ENCODE data around the gene TMEM209.
A peak's percentile ranks its signal among the peaks of the same experiment; 100 is the strongest.
"Not testable (repeated sequence)": the region's sequence is repeated elsewhere in the genome, so short reads cannot be mapped to it uniquely, and the experiment has no call there.

Gene TMEM209

DNA sequence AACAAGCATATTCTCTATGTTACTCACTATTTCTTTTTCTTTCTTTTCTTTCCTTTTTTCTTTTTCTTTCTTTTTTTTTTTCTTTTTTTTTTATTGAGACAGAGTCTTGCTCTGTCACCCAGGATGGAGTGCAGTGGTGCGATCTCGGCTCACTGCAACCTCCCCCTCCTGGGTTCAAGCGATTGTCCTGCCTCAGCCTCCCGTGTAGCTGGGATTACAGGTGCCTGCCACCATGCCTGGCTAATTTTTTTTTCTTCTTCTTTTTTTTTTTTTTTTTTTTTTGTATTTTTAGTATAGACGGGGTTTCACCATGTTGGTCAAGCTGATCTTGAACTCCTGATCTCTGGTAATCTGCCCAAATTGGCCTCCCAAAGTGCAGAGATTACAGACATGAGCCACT lies 59.1 kb downstream of the TMEM209 start:
- H3K27ac ChIP-seq (ENCODE audit: low read depth, low read length); H3K36me3 ChIP-seq (ENCODE audit: control insufficient read depth in 5 of 5, insufficient read depth in 5 of 5, low read length in 5 of 5); H3K4me3 ChIP-seq (ENCODE audit: low read depth in 1 of 5, low read length in 5 of 5); H3K9ac ChIP-seq (ENCODE audit: low read length in 5 of 5); H3K27me3 ChIP-seq (ENCODE audit: control insufficient read depth in 5 of 5, insufficient read depth in 4 of 5, low read length in 5 of 5); H3K9me3 ChIP-seq (ENCODE audit: control insufficient read depth in 5 of 5, low read length in 5 of 5): not testable (repeated sequence)
- peaks cover 2 to 26% (median 14%) of the 10 kb centered on the region in 5 donors for H3K4me1 ChIP-seq (ENCODE audit: control insufficient read depth in 5 of 5, insufficient read depth in 5 of 5, low read length in 5 of 5)

GRCh38 chr7:130145424-130146100 lies 59.6 kb downstream of the TMEM209 start:
- peaks cover 2 to 31% (median 19%) of the 10 kb centered on the region in 5 donors for H3K4me1 ChIP-seq (ENCODE audit: control insufficient read depth in 5 of 5, insufficient read depth in 5 of 5, low read length in 5 of 5)
- no peaks in the 10 kb centered on the region for H3K36me3 ChIP-seq (ENCODE audit: control insufficient read depth in 5 of 5, insufficient read depth in 5 of 5, low read length in 5 of 5)
- H3K9me3 ChIP-seq (ENCODE audit: control insufficient read depth in 5 of 5, low read length in 5 of 5): no peaks in the 10 kb centered on the region
- no peaks in the 10 kb centered on the region for H3K27me3 ChIP-seq (ENCODE audit: control insufficient read depth in 5 of 5, insufficient read depth in 4 of 5, low read length in 5 of 5)
- H3K27ac ChIP-seq (ENCODE audit: low read depth, low read length): no peak overlapping the region
- no peak overlapping the region for H3K9ac ChIP-seq (ENCODE audit: low read length in 5 of 5)
- no peak overlapping the region for H3K4me3 ChIP-seq (ENCODE audit: low read depth in 1 of 5, low read length in 5 of 5)

- H3K4me1 ChIP-seq (ENCODE audit: control insufficient read depth in 5 of 5, insufficient read depth in 5 of 5, low read length in 5 of 5): peaks cover 2 to 35% (median 24%) of the 10 kb centered on the region in 5 donors
- H3K4me3 ChIP-seq (ENCODE audit: low read depth in 1 of 5, low read length in 5 of 5): no peak overlapping the region
- peaks cover 0 to 6% (median 0%) of the 10 kb centered on the region in 5 donors for H3K36me3 ChIP-seq (ENCODE audit: control insufficient read depth in 5 of 5, insufficient read depth in 5 of 5, low read length in 5 of 5)
- no peak overlapping the region for H3K27ac ChIP-seq (ENCODE audit: low read depth, low read length)
- no peaks in the 10 kb centered on the region for H3K27me3 ChIP-seq (ENCODE audit: control insufficient read depth in 5 of 5, insufficient read depth in 4 of 5, low read length in 5 of 5)
- no peak overlapping the region for H3K9ac ChIP-seq (ENCODE audit: low read length in 5 of 5)
- no peaks in the 10 kb centered on the region for H3K9me3 ChIP-seq (ENCODE audit: control insufficient read depth in 5 of 5, low read length in 5 of 5)
These were observed 60.7 kb downstream of the TMEM209 start for GRCh38 chr7:130144312-130145171.

- peaks cover 0 to 12% (median 3%) of the 10 kb centered on the region in 5 donors for H3K36me3 ChIP-seq (ENCODE audit: control insufficient read depth in 5 of 5, insufficient read depth in 5 of 5, low read length in 5 of 5)
- H3K4me3 ChIP-seq (ENCODE audit: low read depth in 1 of 5, low read length in 5 of 5): no peak overlapping the region
- no peak overlapping the region for H3K9ac ChIP-seq (ENCODE audit: low read length in 5 of 5)
- no peak overlapping the region for H3K27ac ChIP-seq (ENCODE audit: low read depth, low read length)
- peaks cover 2 to 31% (median 21%) of the 10 kb centered on the region in 5 donors for H3K4me1 ChIP-seq (ENCODE audit: control insufficient read depth in 5 of 5, insufficient read depth in 5 of 5, low read length in 5 of 5)
- no peaks in the 10 kb centered on the region for H3K27me3 ChIP-seq (ENCODE audit: control insufficient read depth in 5 of 5, insufficient read depth in 4 of 5, low read length in 5 of 5)
- no peaks in the 10 kb centered on the region for H3K9me3 ChIP-seq (ENCODE audit: control insufficient read depth in 5 of 5, low read length in 5 of 5)
These were observed 61.3 kb downstream of the TMEM209 start for GRCh38 chr7:130143986-130144311.

- no peaks in the 10 kb centered on the region for H3K9me3 ChIP-seq (ENCODE audit: control insufficient read depth in 5 of 5, low read length in 5 of 5)
- H3K36me3 ChIP-seq (ENCODE audit: control insufficient read depth in 5 of 5, insufficient read depth in 5 of 5, low read length in 5 of 5): peaks cover 0 to 12% (median 3%) of the 10 kb centered on the region in 5 donors
- H3K4me3 ChIP-seq (ENCODE audit: low read depth in 1 of 5, low read length in 5 of 5): no peak overlapping the region
- no peaks in the 10 kb centered on the region for H3K27me3 ChIP-seq (ENCODE audit: control insufficient read depth in 5 of 5, insufficient read depth in 4 of 5, low read length in 5 of 5)
- peaks cover 2 to 31% (median 21%) of the 10 kb centered on the region in 5 donors for H3K4me1 ChIP-seq (ENCODE audit: control insufficient read depth in 5 of 5, insufficient read depth in 5 of 5, low read length in 5 of 5)
- no peak overlapping the region for H3K9ac ChIP-seq (ENCODE audit: low read length in 5 of 5)
- no peak overlapping the region for H3K27ac ChIP-seq (ENCODE audit: low read depth, low read length)
These were observed 61.9 kb downstream of the TMEM209 start for GRCh38 chr7:130143334-130143732.

DNA sequence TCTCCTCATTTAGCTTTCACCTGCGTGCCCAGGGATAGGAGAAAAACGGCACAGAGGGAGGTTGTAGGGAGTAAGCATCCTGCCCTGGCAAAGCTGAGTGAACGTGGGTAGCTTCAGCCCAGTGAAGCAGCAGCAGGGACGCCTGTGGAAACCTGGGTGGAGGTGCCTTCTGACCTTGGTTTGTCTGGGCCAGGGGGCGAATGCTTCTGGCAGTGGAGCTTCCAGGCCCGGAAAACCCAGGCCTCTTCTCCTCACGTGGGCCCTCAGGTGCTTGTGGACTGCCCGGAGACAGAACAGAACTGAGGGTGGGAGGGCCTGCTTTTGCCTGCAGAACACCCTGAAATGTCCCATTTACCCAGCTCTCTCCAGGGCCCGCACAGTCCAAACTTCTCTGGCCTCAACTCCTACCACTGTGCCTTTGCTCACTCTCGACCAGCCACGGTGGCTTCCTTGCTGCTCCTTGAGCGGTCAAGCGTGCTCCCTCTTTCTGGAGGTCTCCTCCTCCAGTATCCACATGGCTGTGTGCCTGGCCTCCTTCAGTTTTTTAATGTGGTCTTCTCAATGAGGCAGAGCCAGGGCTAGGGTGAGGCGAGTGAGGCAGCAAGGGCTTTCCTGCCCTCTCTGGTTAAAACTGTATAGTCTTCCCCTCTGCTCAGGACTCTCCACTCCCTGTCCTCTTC lies 62.4 kb downstream of the TMEM209 start:
- Histone ChIP-seq H3K36me3 (ENCODE audit: control insufficient read depth in 5 of 5, insufficient read depth in 5 of 5, low read length in 5 of 5) (peaks cover 0 to 12% (median 3%) of the 10 kb centered on the region in 5 donors), H3K27ac (ENCODE audit: low read depth, low read length) (no peak overlapping the region), H3K27me3 (ENCODE audit: control insufficient read depth in 5 of 5, insufficient read depth in 4 of 5, low read length in 5 of 5) (no peaks in the 10 kb centered on the region), H3K9me3 (ENCODE audit: control insufficient read depth in 5 of 5, low read length in 5 of 5) (no peaks in the 10 kb centered on the region), H3K4me3 (ENCODE audit: low read depth in 1 of 5, low read length in 5 of 5) (no peak overlapping the region), H3K4me1 (ENCODE audit: control insufficient read depth in 5 of 5, insufficient read depth in 5 of 5, low read length in 5 of 5) (peaks cover 2 to 31% (median 21%) of the 10 kb centered on the region in 5 donors), H3K9ac (ENCODE audit: low read length in 5 of 5) (no peak overlapping the region)

DNA sequence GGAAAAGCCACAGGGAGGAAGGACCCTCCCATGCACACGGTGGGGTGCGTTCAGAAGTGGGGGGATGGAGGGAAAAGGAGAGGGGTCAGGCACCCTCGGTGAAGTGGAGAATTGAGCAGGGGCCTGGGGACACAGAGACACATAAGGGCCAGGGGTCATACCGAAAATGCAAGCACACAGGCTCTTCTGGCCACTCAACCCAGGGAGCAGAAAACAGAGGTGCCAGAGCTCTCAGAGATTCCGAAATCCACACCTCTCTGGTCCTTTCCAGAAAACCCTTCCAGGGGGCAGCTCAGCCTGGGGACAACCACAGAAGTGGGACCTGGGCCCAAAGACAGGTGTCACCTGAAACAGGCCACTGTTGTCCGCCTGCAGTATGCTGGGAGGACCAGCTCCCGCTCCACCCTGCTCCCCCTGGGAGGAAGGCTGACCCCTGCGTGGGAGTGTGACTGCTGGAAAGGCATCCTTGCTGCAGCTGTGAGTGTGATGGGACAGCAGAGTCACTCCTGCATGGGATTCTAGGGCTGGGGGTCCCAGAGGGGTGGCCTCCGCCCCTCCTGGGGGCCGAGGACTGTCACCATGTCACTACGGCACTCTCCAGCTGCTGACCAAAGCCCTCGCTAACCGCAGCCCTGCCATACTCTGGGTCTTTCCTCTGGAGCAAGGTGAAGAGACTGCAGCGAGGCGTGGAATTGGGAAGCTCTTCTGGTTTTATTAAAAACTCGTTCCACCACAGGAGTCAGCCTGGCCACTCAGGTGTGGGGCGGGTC lies 63.1 kb downstream of the TMEM209 start:
- H3K27ac ChIP-seq (ENCODE audit: low read depth, low read length): no peak overlapping the region
- peaks cover 0 to 12% (median 3%) of the 10 kb centered on the region in 5 donors for H3K36me3 ChIP-seq (ENCODE audit: control insufficient read depth in 5 of 5, insufficient read depth in 5 of 5, low read length in 5 of 5)
- H3K27me3 ChIP-seq (ENCODE audit: control insufficient read depth in 5 of 5, insufficient read depth in 4 of 5, low read length in 5 of 5): no peaks in the 10 kb centered on the region
- no peaks in the 10 kb centered on the region for H3K9me3 ChIP-seq (ENCODE audit: control insufficient read depth in 5 of 5, low read length in 5 of 5)
- peak overlapping the region in 4 of 5 donors; percentile 48 to 76 (median 61) for H3K9ac ChIP-seq (ENCODE audit: low read length in 5 of 5)
- peaks cover 2 to 31% (median 21%) of the 10 kb centered on the region in 5 donors for H3K4me1 ChIP-seq (ENCODE audit: control insufficient read depth in 5 of 5, insufficient read depth in 5 of 5, low read length in 5 of 5)
- H3K4me3 ChIP-seq (ENCODE audit: low read depth in 1 of 5, low read length in 5 of 5): peak overlapping the region; percentile 50 to 86 (median 71)

GRCh38 chr7:130141161-130141883 lies 63.9 kb downstream of the TMEM209 start:
- Histone ChIP-seq H3K27ac (ENCODE audit: low read depth, low read length) (no peak overlapping the region), H3K36me3 (ENCODE audit: control insufficient read depth in 5 of 5, insufficient read depth in 5 of 5, low read length in 5 of 5) (peaks cover 3 to 17% (median 5%) of the 10 kb centered on the region in 5 donors), H3K9me3 (ENCODE audit: control insufficient read depth in 5 of 5, low read length in 5 of 5) (no peaks in the 10 kb centered on the region), H3K4me1 (ENCODE audit: control insufficient read depth in 5 of 5, insufficient read depth in 5 of 5, low read length in 5 of 5) (peaks cover 2 to 31% (median 21%) of the 10 kb centered on the region in 5 donors), H3K4me3 (ENCODE audit: low read depth in 1 of 5, low read length in 5 of 5) (peak overlapping the region; percentile 60 to 86 (median 71)), H3K9ac (ENCODE audit: low read length in 5 of 5) (peak overlapping the region; percentile 48 to 81 (median 63)), H3K27me3 (ENCODE audit: control insufficient read depth in 5 of 5, insufficient read depth in 4 of 5, low read length in 5 of 5) (no peaks in the 10 kb centered on the region)

- H3K4me1 ChIP-seq (ENCODE audit: control insufficient read depth in 5 of 5, insufficient read depth in 5 of 5, low read length in 5 of 5): peaks cover 2 to 31% (median 21%) of the 10 kb centered on the region in 5 donors
- no peak overlapping the region for H3K27ac ChIP-seq (ENCODE audit: low read depth, low read length)
- H3K27me3 ChIP-seq (ENCODE audit: control insufficient read depth in 5 of 5, insufficient read depth in 4 of 5, low read length in 5 of 5): no peaks in the 10 kb centered on the region
- H3K9me3 ChIP-seq (ENCODE audit: control insufficient read depth in 5 of 5, low read length in 5 of 5): no peaks in the 10 kb centered on the region
- peak overlapping the region; percentile 60 to 86 (median 71) for H3K4me3 ChIP-seq (ENCODE audit: low read depth in 1 of 5, low read length in 5 of 5)
- peak overlapping the region; percentile 48 to 81 (median 63) for H3K9ac ChIP-seq (ENCODE audit: low read length in 5 of 5)
- peaks cover 6 to 23% (median 10%) of the 10 kb centered on the region in 5 donors for H3K36me3 ChIP-seq (ENCODE audit: control insufficient read depth in 5 of 5, insufficient read depth in 5 of 5, low read length in 5 of 5)
These were observed 64.5 kb downstream of the TMEM209 start for GRCh38 chr7:130140551-130141160.
